Thymus (tissue), 11 donors: ENCODE results near the gene TGM2. TPM values are rescaled to one million over a fixed set of nuclear protein-coding genes. Genes with fewer than 3 reads are reported as not detected.

Source experiments
- DNase-seq, 9 donors: peaks; one replicate each; pipeline ENCODE4 v3.0.0-alpha.2; 2013; ENCODE audit warnings: low spot score in 9 of 9, low read depth in 6 of 9, missing footprints in 1 of 9
- H3K27ac ChIP-seq, 2 donors: one replicate each; pipeline ENCODE4 v1.5.1; 2013; ENCODE audit warnings: control low read depth in 1 of 2, low read depth in 1 of 2, low read length in 1 of 2, mild to moderate bottlenecking in 1 of 2, moderate library complexity in 1 of 2
- H3K27me3 ChIP-seq, 2 donors: one replicate each; pipeline ENCODE4 v1.5.1; 2013; ENCODE audit warnings: low read length in 1 of 2; ENCODE audit not compliant: control insufficient read depth in 2 of 2, insufficient read depth in 1 of 2
- H3K36me3 ChIP-seq, 2 donors: one replicate each; pipeline ENCODE4 v1.5.1; 2013; ENCODE audit warnings: low read length in 1 of 2, mild to moderate bottlenecking in 1 of 2, moderate library complexity in 1 of 2; ENCODE audit not compliant: control insufficient read depth in 2 of 2, insufficient read depth in 2 of 2
- H3K4me1 ChIP-seq, 2 donors: one replicate each; pipeline ENCODE4 v1.5.1; 2013; ENCODE audit warnings: low read length in 2 of 2; ENCODE audit not compliant: control insufficient read depth in 2 of 2, insufficient read depth in 2 of 2
- H3K4me3 ChIP-seq, 2 donors: one replicate each; pipeline ENCODE4 v1.5.1; 2013; ENCODE audit warnings: low read length in 2 of 2, control low read depth in 1 of 2, mild to moderate bottlenecking in 1 of 2
- H3K9me3 ChIP-seq, 2 donors: one replicate each; pipeline ENCODE4 v1.5.1; 2013; ENCODE audit warnings: low read length in 1 of 2, mild to moderate bottlenecking in 1 of 2; ENCODE audit not compliant: control insufficient read depth in 2 of 2, insufficient read depth in 1 of 2
- WGBS: extraction: QIAGEN DNeasy Blood & Tissue Kit; methylation state at CpG from one replicate; pipeline ENCODE4 v1.1.7; 2013; 5-methylcytosine and 5-hydroxymethylcytosine counted together
- polyA plus RNA-seq: library from polyadenylated mRNA; stranded (reverse); fragments of 200-250 nt; gene quantifications from one replicate; pipeline ENCODE4 v1.2.3, GENCODE V29; 2013
- total RNA-seq: library from RNA; stranded (reverse); fragments of 120-200 nt; gene quantifications from one replicate; pipeline ENCODE4 v1.2.4, GENCODE V29; 2013
- donor health status: healthy.

TGM2 gene
- total and polyA plus RNA-seq, 2 donors: 9.3 to 47.2 TPM

DNA sequence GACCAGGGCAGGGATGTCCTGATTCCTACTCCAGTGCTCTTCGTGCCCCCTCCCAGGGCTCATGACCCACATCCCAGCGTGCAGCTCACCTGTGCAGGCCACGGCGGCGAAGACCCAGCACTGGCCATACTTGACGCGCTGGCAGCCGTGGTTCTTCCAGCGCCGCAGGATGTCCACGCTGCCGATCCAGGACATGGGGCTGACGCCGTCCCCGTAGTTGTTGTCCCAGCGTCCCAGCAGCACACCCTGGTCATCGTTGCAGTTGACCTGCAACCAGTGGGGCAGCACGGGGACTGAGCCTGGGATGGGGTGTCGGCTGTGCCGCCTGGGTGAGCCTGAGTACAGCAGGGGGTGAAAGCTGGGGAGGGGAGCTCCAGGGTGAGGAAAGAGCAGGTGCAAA lies 18.4 kb downstream of the TGM2 start:
- Histone ChIP-seq H3K9me3 (no peaks in the 10 kb centered on the region), H3K27ac (no peak overlapping the region), H3K4me3 (no peak overlapping the region), H3K27me3 (peaks cover 0 to 5% of the 10 kb centered on the region in 2 donors), H3K36me3 (no peaks in the 10 kb centered on the region), H3K4me1 (peaks cover 0 to 15% of the 10 kb centered on the region in 2 donors)
- no peak for DNase-seq
- 94% methylated on average over 20 of the region's 20 CpGs for WGBS

DNA sequence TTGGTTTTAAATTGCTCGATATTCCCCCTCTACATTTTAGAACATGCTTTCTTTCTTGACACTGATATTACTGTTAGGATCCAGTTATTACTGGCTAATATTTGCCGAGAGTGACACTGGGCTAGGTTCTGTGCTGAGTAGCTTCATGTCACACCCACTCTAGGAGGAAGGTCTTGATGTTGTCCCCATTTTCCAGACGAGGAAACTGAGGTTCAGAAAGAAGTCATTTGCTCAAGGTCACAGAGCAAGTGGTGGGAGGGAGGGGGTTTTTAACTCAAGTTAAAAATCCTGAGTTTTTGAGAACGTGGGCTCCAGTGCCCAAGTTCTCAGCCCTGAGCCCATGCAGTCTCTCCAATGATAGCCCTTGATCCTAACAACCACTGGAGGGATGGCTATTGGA lies 18.9 kb downstream of the TGM2 start:
- Histone ChIP-seq H3K4me3 (no peak overlapping the region), H3K4me1 (peaks cover 0 to 12% of the 10 kb centered on the region in 2 donors), H3K27ac (no peak overlapping the region), H3K36me3 (no peaks in the 10 kb centered on the region), H3K9me3 (no peaks in the 10 kb centered on the region), H3K27me3 (peaks cover 0 to 3% of the 10 kb centered on the region in 2 donors)
- no peak for DNase-seq
- 83% methylated on average over 4 of the region's 4 CpGs for WGBS

DNA sequence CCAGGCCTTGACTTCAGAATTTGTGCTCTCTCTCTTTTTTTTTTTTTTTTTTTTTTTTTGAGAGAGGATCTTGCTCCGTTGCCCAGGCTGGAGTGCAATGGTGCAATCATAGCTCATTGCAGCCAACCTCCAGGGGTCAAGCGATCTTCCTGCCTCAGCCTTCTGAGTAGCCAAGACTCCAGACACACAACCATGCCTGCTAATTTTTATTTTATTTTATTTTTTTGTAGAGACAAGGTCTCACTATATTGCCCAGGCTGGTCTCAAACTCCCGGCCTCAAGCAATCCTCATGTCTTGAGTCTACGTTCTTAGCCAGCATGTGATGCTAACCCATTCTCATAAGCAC lies 19.4 kb downstream of the TGM2 start:
- DNase-seq: no peak
- 96% methylated on average over 4 of the region's 4 CpGs for WGBS
- H3K4me3 ChIP-seq: no peak overlapping the region
- peaks cover 0 to 12% of the 10 kb centered on the region in 2 donors for H3K4me1 ChIP-seq
- no peaks in the 10 kb centered on the region for H3K9me3 ChIP-seq
- H3K27ac ChIP-seq: no peak overlapping the region
- peaks cover 0 to 1% of the 10 kb centered on the region in 2 donors for H3K27me3 ChIP-seq
- no peaks in the 10 kb centered on the region for H3K36me3 ChIP-seq

DNA sequence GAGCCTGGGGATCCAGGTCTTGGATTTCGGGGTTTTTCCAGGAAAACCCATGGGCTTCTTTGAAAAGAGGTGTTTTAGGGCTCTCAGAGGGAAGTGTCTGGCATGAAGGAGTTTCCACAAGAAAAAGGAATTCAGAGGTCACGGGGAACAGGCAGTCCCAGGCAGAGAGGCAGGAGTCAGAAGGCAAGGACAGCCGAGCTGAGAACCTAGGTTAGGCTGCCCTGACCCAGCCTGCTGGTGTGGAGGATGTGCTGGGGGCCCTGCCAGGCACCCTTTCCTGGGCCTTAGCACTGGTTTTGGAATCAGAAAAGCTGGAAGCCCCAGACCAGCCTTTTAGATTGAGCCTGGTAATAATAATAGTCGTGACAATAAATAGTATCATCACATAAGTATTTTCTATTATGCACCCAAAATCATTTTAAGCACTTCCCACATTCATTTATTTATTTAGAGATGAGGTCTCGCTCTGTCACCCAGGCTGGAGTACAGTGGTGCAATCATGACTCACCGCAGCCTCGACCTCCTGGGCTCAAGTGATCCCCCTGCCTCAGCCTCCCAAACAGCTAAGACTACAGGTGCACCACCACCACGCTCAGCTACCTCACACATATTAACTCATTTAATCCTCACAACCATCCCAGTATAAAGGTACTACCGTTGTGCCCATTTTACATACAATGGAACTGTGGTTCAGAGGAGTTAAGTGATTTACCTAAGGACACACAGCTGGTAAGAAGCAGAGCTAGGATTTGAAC lies 19.9 kb downstream of the TGM2 start:
- Histone ChIP-seq H3K27me3 (no peaks in the 10 kb centered on the region), H3K36me3 (no peaks in the 10 kb centered on the region), H3K27ac (no peak overlapping the region), H3K4me1 (peaks cover 0 to 12% of the 10 kb centered on the region in 2 donors), H3K9me3 (no peaks in the 10 kb centered on the region), H3K4me3 (no peak overlapping the region)
- WGBS: 85% methylated on average over 9 of the region's 9 CpGs
- DNase-seq: no peak

DNA sequence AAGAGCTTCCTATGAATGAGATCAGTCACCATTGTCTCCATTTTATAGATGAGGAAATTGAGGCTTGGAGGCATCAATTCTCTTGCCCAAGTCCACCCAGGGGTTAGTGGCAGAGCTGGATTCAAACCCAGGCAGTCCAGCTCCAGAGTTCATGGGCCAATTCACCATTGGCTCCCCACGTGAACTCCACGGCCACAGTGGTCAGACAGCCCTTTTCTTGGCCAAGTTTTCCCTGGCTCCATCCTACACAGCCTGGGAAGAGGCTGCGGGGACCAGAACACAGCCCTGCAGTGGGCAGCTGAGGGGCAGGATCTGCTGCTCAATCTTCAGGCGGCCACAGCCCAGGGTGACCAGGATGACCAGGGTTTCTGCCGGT lies 20.5 kb downstream of the TGM2 start:
- 83% methylated on average over 5 of the region's 5 CpGs for WGBS
- H3K36me3 ChIP-seq: no peaks in the 10 kb centered on the region
- peaks cover 0 to 12% of the 10 kb centered on the region in 2 donors for H3K4me1 ChIP-seq
- H3K27me3 ChIP-seq: no peaks in the 10 kb centered on the region
- H3K27ac ChIP-seq: peak overlapping the region in 1 of 2 donors; percentile 43
- H3K9me3 ChIP-seq: no peaks in the 10 kb centered on the region
- no peak for DNase-seq
- no peak overlapping the region for H3K4me3 ChIP-seq

DNA sequence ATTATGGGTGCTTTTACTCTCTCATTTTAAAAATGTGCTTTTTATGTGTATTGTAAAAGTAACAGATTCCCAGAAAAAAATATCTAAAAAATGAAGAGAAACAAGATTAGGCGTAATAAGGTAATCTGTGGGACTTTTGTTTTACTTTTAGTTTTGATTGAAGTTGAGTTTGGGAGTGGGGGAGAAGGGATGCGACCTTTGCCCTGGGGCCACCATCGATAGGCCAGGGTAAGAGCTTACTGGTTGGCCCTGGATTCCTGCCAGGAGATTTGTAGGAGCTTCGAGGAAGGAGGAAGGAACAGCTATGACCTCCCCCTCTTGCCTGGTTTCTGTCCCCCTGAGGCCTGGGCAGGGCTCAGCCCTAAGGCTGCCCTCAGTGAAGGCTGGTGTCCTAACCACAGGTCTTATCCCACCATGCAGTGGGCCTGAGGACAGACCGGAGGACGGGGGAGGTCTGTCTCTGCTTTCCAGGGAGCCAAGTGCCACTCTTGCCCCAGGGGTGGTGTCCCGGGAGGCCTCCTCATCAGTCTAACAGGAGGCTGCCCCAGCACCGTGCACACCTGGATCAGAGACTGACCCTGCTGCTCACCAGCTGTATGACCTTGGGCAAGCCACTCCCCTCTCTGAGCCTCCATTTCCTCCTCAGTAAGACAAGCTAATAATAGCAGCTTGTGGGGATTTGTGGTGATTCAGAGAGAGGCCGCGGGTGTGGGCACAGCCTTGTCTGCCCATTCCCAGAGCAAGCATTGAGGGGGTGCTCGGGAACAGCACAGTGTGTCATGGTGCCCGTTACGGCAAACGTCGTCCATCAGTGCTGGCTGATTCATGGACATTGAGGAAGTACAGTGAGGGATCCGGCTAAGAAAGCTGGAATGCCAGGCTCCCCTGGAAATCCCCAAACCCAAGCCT lies 21.2 kb downstream of the TGM2 start:
- no peaks in the 10 kb centered on the region for H3K36me3 ChIP-seq
- no peaks in the 10 kb centered on the region for H3K27me3 ChIP-seq
- H3K4me1 ChIP-seq: peaks cover 0 to 12% of the 10 kb centered on the region in 2 donors
- 75% methylated on average over 16 of the region's 16 CpGs for WGBS
- DNase-seq: no peak
- H3K9me3 ChIP-seq: no peaks in the 10 kb centered on the region
- peak overlapping the region; percentile 43 to 62 for H3K27ac ChIP-seq
- no peak overlapping the region for H3K4me3 ChIP-seq

DNA sequence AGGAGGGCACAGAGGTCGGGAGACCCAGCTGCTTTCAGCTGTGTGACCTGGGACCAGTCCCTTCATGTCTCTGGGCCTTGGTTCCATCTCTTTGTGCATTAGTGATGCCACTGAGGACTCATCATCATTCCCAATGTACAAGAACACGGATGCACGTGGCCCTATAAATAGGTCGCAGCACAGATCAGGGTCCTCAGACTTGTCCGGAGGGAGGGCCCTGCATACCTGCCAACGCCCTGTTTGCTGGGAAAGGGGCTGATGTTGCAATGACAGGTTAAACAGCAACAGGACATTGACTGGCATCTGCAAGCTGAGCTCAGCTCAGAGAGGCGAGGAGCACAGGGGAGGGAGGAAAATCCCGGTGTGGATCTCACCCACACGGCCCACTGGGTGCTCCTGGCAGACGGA lies 21.8 kb downstream of the TGM2 start:
- peaks cover 0 to 12% of the 10 kb centered on the region in 2 donors for H3K4me1 ChIP-seq
- no peaks in the 10 kb centered on the region for H3K27me3 ChIP-seq
- no peak overlapping the region for H3K4me3 ChIP-seq
- DNase-seq: no peak
- H3K27ac ChIP-seq: no peak overlapping the region
- no peaks in the 10 kb centered on the region for H3K9me3 ChIP-seq
- WGBS: 90% methylated on average over 10 of the region's 10 CpGs
- H3K36me3 ChIP-seq: no peaks in the 10 kb centered on the region

DNA sequence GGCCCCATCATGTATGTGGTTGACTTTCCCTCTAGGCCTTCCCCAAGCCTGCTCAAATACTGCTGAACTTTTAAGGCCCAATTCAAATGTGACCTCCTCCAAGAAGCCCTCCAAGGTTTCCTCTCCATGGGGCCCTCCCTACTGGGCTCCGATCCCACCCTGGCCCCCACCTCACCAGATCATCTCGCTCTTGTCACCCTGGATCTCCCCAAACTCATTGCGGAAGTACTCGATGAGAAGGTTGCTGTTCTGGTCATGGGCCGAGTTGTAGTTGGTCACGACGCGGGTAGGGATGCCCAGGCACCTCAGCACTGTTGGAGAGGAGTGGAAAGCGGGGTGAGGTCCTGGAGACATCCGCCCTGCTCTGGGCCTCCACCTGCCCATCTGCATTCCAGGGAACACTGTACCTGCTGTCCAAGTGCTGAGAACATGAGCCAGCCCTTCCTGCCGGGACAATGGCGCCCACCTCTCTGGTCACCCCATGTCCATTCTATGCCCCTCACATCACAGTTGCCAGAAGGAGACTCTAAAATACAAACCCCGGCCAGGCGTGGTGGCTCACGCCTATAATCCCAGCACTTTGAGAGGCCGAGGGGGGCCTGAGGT lies 23.1 kb downstream of the TGM2 start:
- no peaks in the 10 kb centered on the region for H3K36me3 ChIP-seq
- no peaks in the 10 kb centered on the region for H3K9me3 ChIP-seq
- H3K27me3 ChIP-seq: no peaks in the 10 kb centered on the region
- no peak overlapping the region for H3K4me3 ChIP-seq
- WGBS: 97% methylated on average over 16 of the region's 16 CpGs
- no peak for DNase-seq
- H3K27ac ChIP-seq: no peak overlapping the region
- peaks cover 0 to 12% of the 10 kb centered on the region in 2 donors for H3K4me1 ChIP-seq
